Activated effector memory CD4-positive, alpha-beta T cell treated with Interleukin-2 at 50 U/mL for 16 hours (primary cell): ENCODE measurements around the gene RTN1.

Source experiments
- DNase-seq: peaks from one replicate; pipeline ENCODE4 v3.0.0-alpha.2; 2020

Gene RTN1

GRCh38 chr14:59870277-59871165 is at the start of gene RTN1:
Gene RTN1 (minus strand): TSS chr14:59870776. CDS start chr14:59870630, 146 bp downstream.
- DNase-seq: no peak

DNA sequence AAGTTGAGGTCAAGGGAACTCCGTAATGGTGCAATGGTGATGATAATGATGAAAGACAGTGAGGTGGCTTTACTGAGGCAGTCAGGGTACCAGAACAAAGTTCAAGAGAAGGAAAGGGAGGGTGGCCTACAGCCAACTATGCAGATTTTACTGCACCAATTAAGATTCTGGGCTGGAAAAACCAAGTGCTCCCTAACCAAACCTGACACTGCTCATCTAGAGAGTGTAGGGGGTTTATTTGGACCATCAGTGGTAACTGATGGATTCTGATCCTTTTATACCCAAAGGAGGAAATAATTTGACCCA is 49.8 kb upstream of the RTN1 start:
- no peak for DNase-seq

GRCh38 chr14:59919570-59920377 is 49.2 kb upstream of the RTN1 start, which contains the start of gene LRRC9:
Gene LRRC9 (plus strand): TSS chr14:59920144.
- DNase-seq: no peak

DNA sequence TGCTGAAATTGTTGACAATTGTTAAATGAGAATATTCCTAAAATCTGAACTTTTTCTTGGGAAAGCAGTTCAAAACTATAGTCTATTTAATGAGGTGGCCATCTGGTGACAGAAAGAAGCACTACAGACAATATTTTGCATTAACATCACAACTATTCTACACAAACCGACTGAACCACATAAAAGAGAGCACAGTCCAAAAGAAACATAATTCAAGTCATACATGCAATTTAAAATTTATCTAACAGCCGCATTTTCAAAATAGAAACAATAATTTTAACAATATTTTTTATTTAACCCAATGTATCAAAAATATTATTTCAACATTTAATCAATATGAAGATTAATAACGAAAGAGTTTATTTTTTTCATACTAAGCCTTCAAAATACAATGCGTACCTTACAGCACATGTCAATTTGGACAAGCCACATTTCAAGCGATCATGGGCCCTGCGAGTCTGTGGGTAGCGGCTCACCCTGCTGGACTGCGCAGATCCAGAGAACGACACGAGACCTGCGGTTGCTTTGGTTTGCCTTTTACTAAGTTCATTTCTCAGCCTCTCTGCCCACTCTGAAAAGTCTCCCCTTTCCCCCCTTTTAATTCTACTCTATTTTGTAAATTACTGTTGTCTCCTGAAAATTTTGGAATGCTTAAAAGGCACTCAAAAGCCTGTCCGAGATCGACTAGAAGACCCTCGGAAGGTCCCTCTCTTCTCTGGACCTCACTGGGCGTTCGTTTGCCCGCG is 48.4 kb upstream of the RTN1 start:
- no peak for DNase-seq

GRCh38 chr14:59913187-59913586 is 42.6 kb upstream of the RTN1 start:
- DNase-seq: no peak

GRCh38 chr14:59912443-59912842 is 41.9 kb upstream of the RTN1 start:
- no peak for DNase-seq

DNA sequence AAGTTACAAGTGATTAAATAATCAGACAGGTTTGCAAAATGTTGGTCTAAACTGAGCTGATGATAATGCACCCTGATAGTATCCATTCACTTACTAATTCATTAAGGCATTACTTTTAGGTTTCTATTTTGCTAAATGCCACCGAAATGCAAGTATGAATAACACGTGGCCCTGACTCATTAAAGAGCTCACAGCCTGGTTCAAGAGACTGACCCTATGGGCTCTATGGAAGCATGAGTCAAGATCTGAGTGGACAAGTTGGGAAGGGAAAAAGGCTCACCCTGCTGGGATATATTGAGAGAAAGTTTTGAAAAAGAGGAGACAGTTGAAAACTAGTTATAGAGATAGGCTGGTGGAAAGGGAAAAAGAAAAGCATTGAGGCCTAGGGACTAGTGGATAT is 34.6 kb upstream of the RTN1 start:
- DNase-seq: no peak

DNA sequence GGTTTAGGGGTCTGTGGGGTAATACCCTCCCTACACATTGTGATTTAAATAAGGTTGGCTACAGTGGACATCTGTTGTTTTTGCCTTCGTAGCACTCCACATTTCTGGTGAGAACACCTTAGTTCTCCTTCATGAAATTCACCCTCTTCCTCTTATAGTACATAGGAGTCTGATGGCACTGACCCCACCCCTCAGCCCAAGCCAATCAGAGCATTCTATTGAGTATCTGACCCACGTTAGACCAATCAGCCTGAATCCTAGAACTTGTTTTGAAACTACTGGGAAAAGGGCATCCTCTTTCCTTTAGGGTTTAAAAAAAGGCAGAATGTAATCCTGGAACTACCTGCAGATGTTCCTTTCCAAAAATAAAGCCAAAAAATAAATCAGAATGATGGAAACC is 33.6 kb upstream of the RTN1 start:
- DNase-seq: no peak

DNA sequence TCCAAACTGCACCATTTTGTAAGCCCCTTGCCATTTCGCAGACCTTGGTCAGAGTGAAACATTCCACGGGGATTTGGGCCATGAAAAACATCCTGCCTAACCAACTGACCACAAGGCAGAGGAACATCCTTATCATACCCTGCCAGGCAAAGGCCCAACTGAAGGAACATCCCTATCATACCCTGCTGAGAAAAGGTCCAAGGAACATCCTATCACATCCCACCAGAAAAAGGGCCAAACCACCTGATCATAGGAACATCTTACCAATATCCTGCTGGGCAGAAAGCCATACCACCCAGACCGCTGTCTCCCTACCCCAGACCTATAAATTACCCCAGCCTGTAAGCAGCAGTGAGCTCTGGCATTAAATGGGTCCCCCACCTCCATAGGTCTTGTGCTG is 30.0 kb upstream of the RTN1 start:
- DNase-seq: no peak

DNA sequence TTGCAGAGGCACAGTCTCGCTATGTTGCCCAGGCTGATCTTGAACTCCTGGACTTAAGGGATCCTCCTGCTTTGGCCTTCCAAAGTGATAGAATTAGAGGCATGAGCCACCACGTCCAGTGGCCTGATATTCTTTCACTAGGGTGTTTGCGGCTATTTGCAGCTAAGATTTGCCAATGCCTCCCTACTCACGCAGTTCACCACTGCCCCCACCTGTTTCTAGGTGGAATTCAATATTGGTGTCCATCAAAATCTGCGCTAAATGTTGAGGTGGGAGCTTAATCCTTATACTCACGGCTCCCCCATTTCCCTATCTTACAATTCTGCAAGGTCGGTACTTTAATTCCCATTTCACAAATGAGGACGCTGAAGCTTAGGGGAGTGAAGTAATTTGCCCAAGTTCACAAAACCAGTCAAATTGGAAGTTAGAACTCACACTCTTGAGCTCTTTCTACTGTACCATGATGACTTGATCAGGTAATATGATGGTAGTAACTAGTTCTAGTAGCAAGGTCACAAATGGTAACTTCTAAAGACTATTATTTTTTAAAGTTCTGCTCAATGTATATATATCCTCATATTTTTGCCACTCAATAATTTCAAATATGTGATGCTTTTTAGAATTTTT is 27.3 kb upstream of the RTN1 start:
- no peak for DNase-seq

DNA sequence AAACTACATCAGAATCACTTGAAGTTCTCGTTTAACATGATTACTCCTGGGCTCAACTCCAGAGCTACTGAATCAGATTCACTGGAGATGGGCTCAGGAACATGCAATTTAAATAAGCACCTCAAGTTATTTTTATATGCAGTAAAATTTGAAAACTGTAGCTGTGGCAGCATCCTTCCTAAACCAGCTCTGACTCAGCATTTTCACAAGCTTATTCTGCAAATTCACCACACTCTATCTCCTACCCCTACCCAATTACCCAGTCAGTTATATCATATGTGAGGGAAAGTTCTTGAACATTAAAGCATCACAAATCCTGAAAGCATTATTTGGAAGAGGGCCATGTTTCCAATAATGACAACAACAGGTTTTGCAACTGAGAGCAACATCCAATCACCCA is 25.1 kb upstream of the RTN1 start:
- no peak for DNase-seq

- DNase-seq: no peak
Observed at GRCh38 chr14:59890676-59891075, 20.1 kb upstream of the RTN1 start.

DNA sequence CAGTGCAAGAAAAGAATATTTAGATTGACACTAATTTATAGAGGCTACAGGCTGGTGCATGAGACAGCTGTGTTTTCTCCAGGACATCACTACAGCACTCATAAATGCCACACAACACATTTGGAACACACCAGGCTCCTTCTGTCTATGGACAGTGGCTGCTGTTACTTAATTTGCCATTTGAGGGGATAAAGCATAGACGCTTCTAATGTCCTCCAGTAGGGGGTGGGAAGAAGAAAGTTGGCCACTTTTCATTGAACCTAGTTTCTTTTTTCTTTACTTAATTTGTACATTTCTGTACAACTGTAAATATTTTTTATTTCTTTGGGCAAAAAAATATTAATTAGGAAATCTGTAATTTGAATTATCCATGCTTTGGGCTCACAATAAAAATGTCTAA is 12.4 kb upstream of the RTN1 start:
- no peak for DNase-seq

- DNase-seq: no peak
Observed at GRCh38 chr14:59871166-59871495, 555 bp upstream of the RTN1 start.

DNA sequence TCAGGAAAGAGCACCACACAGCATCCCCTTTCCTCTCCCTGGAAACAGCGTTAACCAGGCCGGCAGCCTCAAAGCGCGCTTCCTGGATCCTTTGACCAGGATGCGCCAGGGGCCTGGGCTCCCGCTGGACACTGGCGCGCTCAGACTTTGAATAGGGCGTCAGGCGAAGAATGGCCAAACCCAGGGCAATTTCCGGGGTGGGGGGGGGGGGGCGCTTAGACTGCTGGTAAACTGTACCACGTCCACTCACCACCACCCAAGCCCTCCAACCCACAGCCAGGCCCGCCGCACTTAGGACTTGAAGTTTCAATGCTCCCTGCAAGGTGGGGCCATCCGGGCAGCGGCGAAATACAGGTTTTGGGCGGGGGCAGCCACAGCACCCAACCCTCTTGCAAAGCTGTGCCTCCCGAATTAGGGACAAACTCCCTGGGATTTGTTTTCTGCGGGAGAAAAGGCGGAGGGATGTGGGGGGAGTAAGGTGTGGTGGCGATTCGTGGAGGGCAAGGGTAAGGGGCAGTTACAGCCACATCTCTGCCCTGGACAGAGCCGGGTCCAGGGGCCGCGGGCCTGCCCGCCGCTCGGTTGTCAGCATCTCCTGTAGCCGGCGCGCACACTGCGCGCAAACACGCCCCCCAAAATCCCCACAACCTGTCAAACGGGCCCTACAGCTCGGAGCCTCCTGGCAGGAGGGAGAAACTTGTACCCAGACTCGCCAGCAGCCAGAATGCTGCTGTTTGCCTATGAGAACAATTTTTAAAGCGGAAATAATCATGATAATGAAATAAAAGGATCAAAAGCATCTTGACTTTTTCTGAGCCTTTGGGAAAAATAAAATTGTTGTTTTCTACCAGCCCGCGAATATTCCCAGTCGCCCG is 958 bp downstream of the RTN1 start:
- DNase-seq: no peak

DNA sequence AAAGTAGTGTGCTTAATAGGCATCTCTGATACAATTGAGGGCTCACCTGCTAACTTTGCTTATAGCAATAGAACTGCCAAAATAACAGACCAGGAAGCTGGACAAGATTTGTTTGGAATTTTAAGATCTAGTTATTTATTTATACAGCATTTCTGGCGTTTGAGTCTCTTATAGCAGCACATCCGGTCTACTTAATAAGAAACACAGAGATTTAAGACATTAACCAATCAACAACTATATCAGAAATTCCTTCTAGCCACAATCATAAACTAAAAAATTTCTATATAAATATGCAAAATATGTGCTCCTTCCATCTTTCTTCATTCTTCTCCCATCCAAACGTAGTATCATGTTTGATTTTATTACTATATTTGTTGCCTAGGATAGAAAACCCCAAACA is 2.6 kb downstream of the RTN1 start:
- no peak for DNase-seq

DNA sequence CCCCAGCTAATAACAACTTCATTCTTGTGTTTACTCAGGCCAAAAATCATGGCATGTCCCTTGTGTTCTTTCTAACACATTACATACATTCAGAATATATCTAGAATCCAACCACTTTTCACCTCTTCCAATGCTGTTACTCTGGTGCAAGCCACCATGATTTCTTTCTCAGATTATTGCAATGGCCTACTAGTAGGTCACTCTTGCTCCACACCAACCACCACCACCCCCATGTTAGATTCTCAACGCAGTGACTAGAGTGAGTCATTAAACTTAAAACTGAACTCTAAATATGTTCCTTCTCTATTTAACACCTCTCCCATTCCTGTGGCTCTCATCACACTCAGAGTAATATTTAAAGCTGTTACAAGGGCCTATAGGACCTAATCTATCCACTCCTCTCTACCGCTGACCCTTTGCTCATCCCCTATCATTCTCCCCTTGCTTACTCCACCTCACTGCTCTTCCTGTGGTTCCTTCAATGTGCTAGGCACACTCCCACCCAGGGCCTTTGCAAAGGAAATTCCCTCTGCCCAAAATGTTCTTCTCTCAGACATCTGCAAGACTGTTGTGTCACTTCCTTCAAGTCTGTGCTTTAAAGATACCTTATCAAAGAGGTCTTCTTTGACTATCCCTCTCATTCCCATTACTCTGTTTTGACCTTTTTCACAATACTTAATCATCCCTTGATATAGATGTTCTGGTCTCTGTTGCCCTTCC is 6.6 kb downstream of the RTN1 start:
- DNase-seq: no peak

DNA sequence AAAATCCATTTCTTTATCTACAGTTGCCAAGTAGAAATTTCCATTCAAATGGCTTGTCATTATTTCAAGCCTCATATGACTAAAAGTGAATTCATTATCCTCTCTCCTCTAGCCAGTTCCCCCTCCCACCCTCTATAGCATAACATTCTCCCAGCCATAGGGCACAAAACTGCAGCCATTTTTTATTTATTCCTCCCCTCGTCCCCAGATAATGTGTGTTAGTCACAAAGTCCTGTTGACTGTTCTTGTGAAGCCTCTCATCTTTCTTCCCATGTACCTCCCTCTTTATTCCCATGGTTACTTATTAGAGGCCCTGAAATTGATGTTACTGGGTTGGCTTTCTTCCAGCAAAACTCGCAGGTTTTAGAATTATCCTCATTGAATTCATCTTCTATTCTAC is 13.2 kb downstream of the RTN1 start:
- no peak for DNase-seq

DNA sequence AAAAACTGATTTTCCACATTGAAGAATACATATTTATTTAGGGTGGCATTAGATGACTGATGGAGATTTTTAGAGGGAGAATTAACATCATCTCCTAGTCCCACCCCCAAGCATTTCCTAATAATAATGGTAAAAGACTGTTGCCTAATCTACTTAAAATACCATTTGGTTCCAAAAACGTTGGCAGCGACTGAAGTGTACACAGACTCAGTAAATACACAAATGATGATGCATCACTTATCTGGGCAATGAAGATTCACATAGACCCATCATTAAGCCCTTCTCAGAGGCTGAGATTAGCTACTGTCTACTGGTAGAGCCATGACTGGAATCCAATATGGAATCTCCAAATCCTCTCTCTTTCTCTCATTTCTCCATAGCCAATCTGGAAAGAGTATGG is 18.2 kb downstream of the RTN1 start:
- no peak for DNase-seq

- no peak for DNase-seq
Observed at GRCh38 chr14:59850458-59850857, 20.1 kb downstream of the RTN1 start.

- no peak for DNase-seq
Observed at GRCh38 chr14:59849411-59850130, 21.0 kb downstream of the RTN1 start.
